ENCODE results near the gene SEC31A. TPM values are rescaled to one million over a fixed set of nuclear protein-coding genes. Genes with fewer than 3 reads are reported as not detected.
A peak's percentile ranks its signal among the peaks of the same experiment; 100 is the strongest.

SEC31A gene, protein sequence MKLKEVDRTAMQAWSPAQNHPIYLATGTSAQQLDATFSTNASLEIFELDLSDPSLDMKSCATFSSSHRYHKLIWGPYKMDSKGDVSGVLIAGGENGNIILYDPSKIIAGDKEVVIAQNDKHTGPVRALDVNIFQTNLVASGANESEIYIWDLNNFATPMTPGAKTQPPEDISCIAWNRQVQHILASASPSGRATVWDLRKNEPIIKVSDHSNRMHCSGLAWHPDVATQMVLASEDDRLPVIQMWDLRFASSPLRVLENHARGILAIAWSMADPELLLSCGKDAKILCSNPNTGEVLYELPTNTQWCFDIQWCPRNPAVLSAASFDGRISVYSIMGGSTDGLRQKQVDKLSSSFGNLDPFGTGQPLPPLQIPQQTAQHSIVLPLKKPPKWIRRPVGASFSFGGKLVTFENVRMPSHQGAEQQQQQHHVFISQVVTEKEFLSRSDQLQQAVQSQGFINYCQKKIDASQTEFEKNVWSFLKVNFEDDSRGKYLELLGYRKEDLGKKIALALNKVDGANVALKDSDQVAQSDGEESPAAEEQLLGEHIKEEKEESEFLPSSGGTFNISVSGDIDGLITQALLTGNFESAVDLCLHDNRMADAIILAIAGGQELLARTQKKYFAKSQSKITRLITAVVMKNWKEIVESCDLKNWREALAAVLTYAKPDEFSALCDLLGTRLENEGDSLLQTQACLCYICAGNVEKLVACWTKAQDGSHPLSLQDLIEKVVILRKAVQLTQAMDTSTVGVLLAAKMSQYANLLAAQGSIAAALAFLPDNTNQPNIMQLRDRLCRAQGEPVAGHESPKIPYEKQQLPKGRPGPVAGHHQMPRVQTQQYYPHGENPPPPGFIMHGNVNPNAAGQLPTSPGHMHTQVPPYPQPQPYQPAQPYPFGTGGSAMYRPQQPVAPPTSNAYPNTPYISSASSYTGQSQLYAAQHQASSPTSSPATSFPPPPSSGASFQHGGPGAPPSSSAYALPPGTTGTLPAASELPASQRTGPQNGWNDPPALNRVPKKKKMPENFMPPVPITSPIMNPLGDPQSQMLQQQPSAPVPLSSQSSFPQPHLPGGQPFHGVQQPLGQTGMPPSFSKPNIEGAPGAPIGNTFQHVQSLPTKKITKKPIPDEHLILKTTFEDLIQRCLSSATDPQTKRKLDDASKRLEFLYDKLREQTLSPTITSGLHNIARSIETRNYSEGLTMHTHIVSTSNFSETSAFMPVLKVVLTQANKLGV
- total RNA-seq, result 284 to 308 TPM (median 303 TPM) in 3 replicates

GRCh38 chr4:82890901-82891706 lies at the start of gene SEC31A:
Gene SEC31A, minus strand, starts transcription at chr4:82891153. Its CDS starts 9,217 bp downstream, at chr4:82881936.
- peak within 1 kb of the TSS; percentile 91 for H3K4me3 Mint-ChIP-seq
- H3K9me3 Mint-ChIP-seq, result no peaks in the 10 kb centered on the region
- H3K27ac Mint-ChIP-seq, result peak within 1 kb of the TSS; percentile 99
- H3K4me1 Mint-ChIP-seq, result peaks cover 34% of the 10 kb centered on the region
- TF ChIP-seq, protein P1, sequence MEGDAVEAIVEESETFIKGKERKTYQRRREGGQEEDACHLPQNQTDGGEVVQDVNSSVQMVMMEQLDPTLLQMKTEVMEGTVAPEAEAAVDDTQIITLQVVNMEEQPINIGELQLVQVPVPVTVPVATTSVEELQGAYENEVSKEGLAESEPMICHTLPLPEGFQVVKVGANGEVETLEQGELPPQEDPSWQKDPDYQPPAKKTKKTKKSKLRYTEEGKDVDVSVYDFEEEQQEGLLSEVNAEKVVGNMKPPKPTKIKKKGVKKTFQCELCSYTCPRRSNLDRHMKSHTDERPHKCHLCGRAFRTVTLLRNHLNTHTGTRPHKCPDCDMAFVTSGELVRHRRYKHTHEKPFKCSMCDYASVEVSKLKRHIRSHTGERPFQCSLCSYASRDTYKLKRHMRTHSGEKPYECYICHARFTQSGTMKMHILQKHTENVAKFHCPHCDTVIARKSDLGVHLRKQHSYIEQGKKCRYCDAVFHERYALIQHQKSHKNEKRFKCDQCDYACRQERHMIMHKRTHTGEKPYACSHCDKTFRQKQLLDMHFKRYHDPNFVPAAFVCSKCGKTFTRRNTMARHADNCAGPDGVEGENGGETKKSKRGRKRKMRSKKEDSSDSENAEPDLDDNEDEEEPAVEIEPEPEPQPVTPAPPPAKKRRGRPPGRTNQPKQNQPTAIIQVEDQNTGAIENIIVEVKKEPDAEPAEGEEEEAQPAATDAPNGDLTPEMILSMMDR (IDR thresholded peaks at IDR 0.05; ENCODE audit: unreplicated experiment), result no peak
- peaks cover 9% of the 10 kb centered on the region for H3K36me3 Mint-ChIP-seq
- peak; percentile 89 to 95 for DNase-seq (ENCODE audit: low spot score in 2 of 2, unreplicated experiment in 2 of 2)
- H3K27me3 Mint-ChIP-seq (ENCODE audit: low read depth), result no peaks in the 10 kb centered on the region

DNA sequence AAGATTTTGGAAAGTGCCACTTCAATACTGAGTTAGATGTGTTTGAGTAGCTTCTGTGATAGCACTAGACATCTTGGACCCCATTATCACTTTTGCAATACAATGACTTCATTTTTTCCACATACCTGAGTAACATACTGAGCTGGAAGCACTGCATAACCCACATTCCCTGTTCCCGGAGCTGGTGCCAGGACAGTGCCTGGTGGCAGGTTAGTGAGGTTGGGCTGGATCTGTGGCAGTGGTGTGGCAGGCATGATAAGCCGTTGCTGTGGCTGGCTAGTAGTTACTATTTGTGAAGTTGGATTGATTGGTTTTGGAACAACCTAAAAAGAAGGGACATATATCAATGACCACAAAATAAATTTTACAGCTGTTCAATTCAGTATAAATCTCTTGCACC lies 48.5 kb upstream of the SEC31A start:
- no peaks in the 10 kb centered on the region for H3K9me3 Mint-ChIP-seq
- H3K36me3 Mint-ChIP-seq, result peaks cover 26% of the 10 kb centered on the region
- TF ChIP-seq, protein P1 (IDR thresholded peaks at IDR 0.05; ENCODE audit: unreplicated experiment), result no peak
- no peak overlapping the region for H3K4me3 Mint-ChIP-seq
- H3K27me3 Mint-ChIP-seq (ENCODE audit: low read depth), result no peaks in the 10 kb centered on the region
- no peak overlapping the region for H3K27ac Mint-ChIP-seq
- no peak for DNase-seq (ENCODE audit: low spot score in 2 of 2, unreplicated experiment in 2 of 2)
- H3K4me1 Mint-ChIP-seq, result no peaks in the 10 kb centered on the region

DNA sequence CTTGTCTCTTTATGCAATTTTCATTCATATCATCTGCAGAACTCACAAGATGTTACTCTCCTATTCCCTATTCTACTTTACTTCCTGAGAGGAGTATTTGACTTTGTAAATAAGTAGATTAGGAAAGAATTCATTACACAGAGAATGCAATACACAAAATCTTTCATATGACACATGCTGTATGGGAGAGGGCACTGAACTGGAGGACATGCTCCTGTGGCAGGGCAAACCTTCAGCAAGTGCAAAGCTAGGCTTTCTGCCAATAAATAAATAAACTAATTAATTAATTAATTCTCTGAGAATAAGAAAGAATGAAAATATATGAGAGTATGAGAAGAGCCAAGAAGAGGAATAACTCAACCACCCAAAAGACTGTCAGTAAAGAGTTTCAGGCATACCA lies 43.5 kb upstream of the SEC31A start:
- no peaks in the 10 kb centered on the region for H3K4me1 Mint-ChIP-seq
- no peak overlapping the region for H3K27ac Mint-ChIP-seq

DNA sequence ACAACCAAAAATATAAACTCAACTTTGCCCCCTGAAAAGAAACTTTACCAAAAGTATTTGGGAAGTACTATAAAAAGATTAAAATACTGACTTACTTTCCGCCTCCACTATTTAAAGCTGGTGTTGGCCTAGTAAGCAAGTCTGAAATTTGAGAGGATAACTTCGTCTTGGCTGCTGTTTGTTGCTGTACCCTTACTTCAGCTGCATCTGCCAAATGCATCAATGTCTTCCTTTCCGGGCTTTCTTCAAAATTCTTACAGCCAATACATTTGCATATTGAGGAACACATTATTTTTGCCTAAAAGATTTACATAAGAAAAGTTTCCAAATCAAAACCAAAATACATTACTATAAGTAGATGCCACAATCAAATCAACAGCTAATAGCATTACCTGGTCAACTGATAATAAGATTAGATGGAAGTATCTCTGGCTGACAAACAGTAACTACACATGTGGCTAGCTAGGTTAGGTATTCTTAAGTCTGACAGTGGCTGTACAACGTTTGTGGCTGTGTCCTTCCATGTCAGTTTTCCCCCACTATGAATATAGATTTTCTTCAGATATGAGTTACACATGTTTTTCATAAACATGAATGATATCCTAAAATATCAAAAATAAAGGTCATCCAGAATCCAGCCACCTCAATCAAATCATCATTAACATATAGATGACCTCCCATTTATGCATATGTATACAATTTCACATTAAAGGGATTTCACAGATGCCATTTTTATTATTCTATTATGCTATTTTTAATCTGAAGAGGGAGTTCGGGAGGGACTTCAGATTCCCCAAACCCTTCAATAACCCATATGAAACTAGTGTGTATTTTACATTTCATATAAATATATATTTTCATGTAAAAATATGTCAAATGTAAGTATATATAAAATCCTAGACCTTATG lies 40.1 kb upstream of the SEC31A start:
- Mint-ChIP-seq H3K27ac (no peak overlapping the region), H3K4me1 (no peaks in the 10 kb centered on the region), H3K36me3 (peaks cover 16% of the 10 kb centered on the region), H3K9me3 (no peaks in the 10 kb centered on the region), H3K27me3 (ENCODE audit: low read depth) (no peaks in the 10 kb centered on the region), H3K4me3 (no peak overlapping the region)
- TF ChIP-seq, protein P1 (IDR thresholded peaks at IDR 0.05; ENCODE audit: unreplicated experiment), result no peak
- DNase-seq (ENCODE audit: low spot score in 2 of 2, unreplicated experiment in 2 of 2), result no peak

More for the DNA sequence above, 43.5 kb upstream of the SEC31A start:
- Mint-ChIP-seq H3K9me3 (no peaks in the 10 kb centered on the region), H3K27me3 (ENCODE audit: low read depth) (no peaks in the 10 kb centered on the region), H3K36me3 (peaks cover 26% of the 10 kb centered on the region), H3K4me3 (no peak overlapping the region)
- TF ChIP-seq, protein P1 (IDR thresholded peaks at IDR 0.05; ENCODE audit: unreplicated experiment), result no peak
- DNase-seq (ENCODE audit: low spot score in 2 of 2, unreplicated experiment in 2 of 2), result no peak

Data from mesothelial cell of epicardium (in vitro differentiated cells).